ENCODE data around the gene DPP6. TPM values are rescaled to one million over a fixed set of nuclear protein-coding genes. Genes with fewer than 3 reads are reported as not detected.

DPP6 gene
- total RNA-seq, 2 experiments from 2014 or later, result not detected

DNA sequence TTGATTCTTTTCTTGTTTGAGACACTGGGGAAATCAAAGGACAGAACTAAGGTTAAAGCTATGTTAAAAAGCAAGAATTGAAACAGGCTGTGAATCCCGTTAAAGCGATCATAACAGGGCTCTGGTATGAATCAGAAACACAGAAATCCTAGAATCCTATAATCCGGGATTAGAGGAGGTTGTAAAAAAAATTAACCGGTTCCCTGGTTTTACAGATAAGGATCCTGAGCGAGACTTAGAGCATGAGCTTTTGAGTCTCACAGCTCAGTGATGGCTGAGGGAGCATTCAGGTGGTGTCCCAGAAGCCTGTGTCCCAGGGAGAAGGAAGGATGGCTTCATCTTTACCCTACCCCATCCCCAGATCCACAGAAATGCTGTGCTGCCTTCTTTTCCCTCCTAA lies 489.4 kb downstream of the DPP6 start:
- ChIA-PET CTCF (no interaction called here), POLR2A (no interaction called here)
- no peak overlapping the region for H3K27ac Mint-ChIP-seq
- no peak overlapping the region for H3K4me3 Mint-ChIP-seq
- H3K4me1 Mint-ChIP-seq (ENCODE audit: low read depth), result no peaks in the 10 kb centered on the region
- H3K27me3 Mint-ChIP-seq, result no peaks in the 10 kb centered on the region
- no peaks in the 10 kb centered on the region for H3K9me3 Mint-ChIP-seq
- DNase-seq, result no peak
- intact Hi-C loops (cut with micrococcal nuclease), result no loop called here
- H3K36me3 Mint-ChIP-seq, result no peaks in the 10 kb centered on the region

DNA sequence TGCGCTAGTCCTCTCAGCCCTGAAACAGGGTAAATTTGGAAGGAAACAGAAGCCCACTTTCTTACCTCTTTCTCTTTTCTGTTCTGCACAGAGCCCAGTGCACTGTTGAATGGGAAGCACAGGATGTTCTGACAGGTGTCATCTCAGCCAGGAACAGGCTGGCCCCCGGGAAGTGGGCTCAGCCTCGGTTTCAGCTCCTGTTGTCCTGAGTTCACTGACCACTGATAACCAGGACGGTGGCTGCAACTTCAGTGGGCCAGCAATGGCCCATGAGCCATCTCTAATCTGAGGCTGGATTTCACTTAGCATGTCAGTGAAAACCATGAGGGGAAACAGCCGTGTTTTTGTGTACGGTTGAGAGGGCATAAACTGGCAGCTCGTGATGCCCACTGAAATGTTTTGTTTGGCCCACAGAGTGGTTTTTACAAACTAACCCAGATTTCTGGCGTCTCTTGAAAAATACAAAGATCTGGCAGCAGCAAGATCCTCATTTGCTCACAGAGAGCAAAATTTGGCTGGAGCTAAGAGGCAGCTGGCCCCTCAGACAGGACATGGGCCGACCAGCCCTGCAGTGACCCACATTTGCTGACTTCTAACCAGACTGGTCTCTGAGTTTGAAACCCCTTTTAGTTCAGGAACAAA lies 494.9 kb downstream of the DPP6 start:
- H3K4me3 Mint-ChIP-seq, result no peak overlapping the region
- no peaks in the 10 kb centered on the region for H3K36me3 Mint-ChIP-seq
- no peaks in the 10 kb centered on the region for H3K4me1 Mint-ChIP-seq (ENCODE audit: low read depth)
- intact Hi-C loops (cut with micrococcal nuclease), result no loop called here
- H3K9me3 Mint-ChIP-seq, result no peaks in the 10 kb centered on the region
- no peak overlapping the region for H3K27ac Mint-ChIP-seq
- POLR2A ChIA-PET, result no interaction called here
- no peaks in the 10 kb centered on the region for H3K27me3 Mint-ChIP-seq
- DNase-seq, result no peak
- CTCF ChIA-PET, result no interaction called here

DNA sequence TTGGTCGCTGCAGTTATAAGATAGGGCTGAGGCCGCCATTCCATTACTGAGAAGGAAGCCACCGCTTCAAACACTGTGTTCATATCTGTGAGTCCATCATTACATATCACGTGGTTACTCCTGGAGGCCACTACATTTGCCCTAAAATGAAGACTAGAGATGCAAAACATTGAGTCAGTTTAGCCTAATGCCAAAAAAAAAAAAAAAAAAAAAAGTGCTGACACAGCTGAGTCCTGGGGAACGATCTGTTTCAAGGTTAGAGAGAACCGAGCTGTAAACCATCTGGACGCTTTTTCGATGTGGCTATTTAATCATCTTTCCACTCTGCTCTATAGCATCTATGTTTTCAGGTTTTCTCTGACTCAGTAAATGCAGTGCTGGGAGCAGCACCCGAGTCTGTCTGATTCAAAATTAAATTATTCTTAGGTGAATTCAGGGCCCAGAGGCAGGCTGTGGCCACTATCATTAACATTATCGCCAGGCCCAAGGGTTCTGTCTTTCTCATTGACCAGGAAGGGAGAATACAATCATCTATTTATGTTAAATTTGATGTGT lies 501.6 kb downstream of the DPP6 start:
- Mint-ChIP-seq H3K4me1 (ENCODE audit: low read depth) (no peaks in the 10 kb centered on the region), H3K36me3 (no peaks in the 10 kb centered on the region), H3K4me3 (no peak overlapping the region), H3K27me3 (no peaks in the 10 kb centered on the region), H3K9me3 (no peaks in the 10 kb centered on the region), H3K27ac (no peak overlapping the region)
- DNase-seq, result no peak
- ChIA-PET CTCF (no interaction called here), POLR2A (no interaction called here)
- intact Hi-C loops (cut with micrococcal nuclease), result no loop called here

DNA sequence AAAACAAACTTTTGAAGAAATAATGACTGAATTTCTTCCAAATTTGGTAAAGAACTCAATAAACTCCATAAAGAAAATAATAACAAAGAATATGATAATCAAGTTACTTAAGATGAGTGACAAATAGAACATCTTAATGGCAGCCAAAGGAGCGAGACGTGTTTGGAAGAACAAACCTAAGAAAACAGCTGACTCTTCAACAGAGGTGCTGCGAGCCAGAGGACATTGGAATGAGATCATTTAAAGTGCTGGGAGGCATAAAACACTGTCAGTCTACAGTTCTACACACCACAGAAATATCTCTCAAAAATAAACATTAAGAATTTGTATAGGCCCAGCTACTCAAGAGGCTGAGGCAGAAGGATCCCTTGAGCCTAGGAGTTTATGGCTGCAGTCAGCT lies 507.3 kb downstream of the DPP6 start:
- Mint-ChIP-seq H3K36me3 (no peaks in the 10 kb centered on the region), H3K27me3 (no peaks in the 10 kb centered on the region), H3K4me1 (ENCODE audit: low read depth) (no peaks in the 10 kb centered on the region), H3K4me3 (no peak overlapping the region), H3K9me3 (no peaks in the 10 kb centered on the region), H3K27ac (no peak overlapping the region)
- intact Hi-C loops (cut with micrococcal nuclease), result no loop called here
- ChIA-PET CTCF (no interaction called here), POLR2A (no interaction called here)
- DNase-seq, result no peak

DNA sequence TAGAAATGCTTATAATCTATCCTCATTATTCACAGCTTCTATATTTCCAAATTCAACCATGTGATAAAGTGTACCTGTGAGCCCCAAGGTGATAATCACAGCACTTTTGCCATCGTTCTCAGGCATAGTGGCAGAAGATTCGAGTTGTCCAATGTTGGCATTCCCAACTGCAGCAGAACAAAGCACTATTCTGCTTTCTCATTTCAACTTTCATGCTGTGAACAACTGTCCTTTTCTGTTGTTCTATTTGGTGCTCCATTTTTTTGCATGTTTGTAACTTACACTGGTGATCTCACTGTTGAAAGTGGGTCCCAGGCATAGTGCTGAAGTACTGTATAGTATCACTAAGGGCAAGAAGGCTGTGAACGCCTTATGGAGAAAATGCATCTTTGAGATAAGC lies 512.5 kb downstream of the DPP6 start:
- H3K36me3 Mint-ChIP-seq, result no peaks in the 10 kb centered on the region
- H3K27me3 Mint-ChIP-seq, result no peaks in the 10 kb centered on the region
- no peaks in the 10 kb centered on the region for H3K4me1 Mint-ChIP-seq (ENCODE audit: low read depth)
- ChIA-PET POLR2A (no interaction called here), CTCF (no interaction called here)
- intact Hi-C loops (cut with micrococcal nuclease), result no loop called here
- no peak overlapping the region for H3K4me3 Mint-ChIP-seq
- DNase-seq, result no peak
- H3K9me3 Mint-ChIP-seq, result peaks cover 2% of the 10 kb centered on the region
- H3K27ac Mint-ChIP-seq, result no peak overlapping the region

DNA sequence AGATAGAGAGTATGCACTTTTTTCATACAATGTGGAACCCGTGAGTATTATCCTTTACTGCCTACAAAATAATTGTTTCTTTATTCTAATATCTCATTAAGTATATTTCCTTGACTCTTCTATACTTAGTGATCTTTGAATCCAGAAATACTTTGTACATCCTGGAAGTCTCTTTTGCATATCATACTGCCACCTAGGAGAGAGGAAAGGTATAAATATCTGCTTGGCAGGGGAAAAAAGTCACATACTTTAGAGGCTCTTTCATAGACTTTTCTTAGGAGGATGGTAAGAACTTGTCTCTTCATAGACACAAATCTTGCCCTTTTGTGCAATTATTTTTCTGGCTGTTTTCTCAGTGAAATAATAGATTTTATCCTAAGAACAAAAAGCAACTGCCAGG lies 514.7 kb downstream of the DPP6 start:
- intact Hi-C loops (cut with micrococcal nuclease), result no loop called here
- POLR2A ChIA-PET, result no interaction called here
- Mint-ChIP-seq H3K27me3 (no peaks in the 10 kb centered on the region), H3K27ac (no peak overlapping the region), H3K36me3 (no peaks in the 10 kb centered on the region), H3K4me1 (ENCODE audit: low read depth) (no peaks in the 10 kb centered on the region), H3K4me3 (no peak overlapping the region), H3K9me3 (peaks cover 2% of the 10 kb centered on the region)
- CTCF ChIA-PET, result no interaction called here
- DNase-seq, result no peak

DNA sequence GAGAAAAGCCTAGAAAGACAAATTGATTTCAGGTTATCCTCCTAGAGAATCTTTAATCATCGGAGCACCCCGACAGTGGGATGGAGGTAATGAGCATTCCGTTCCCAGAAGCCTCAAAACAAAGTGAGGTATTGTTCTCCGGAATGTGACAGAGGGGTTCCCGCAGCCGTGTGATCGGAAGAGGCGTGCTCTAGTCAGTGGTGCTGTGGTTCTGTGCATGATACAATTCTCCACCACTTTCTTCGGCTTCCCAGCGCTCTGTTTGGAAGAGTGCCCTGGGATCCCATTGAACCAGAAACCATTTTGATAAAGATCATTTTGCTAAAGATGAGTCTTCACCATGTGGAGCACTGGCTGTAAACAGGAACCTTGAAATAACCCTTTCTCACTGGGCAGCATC lies 516.1 kb downstream of the DPP6 start:
- no peak overlapping the region for H3K4me3 Mint-ChIP-seq
- no peaks in the 10 kb centered on the region for H3K36me3 Mint-ChIP-seq
- no peaks in the 10 kb centered on the region for H3K27me3 Mint-ChIP-seq
- H3K27ac Mint-ChIP-seq, result no peak overlapping the region
- DNase-seq, result no peak
- no peaks in the 10 kb centered on the region for H3K4me1 Mint-ChIP-seq (ENCODE audit: low read depth)
- H3K9me3 Mint-ChIP-seq, result peaks cover 2% of the 10 kb centered on the region
- ChIA-PET POLR2A (no interaction called here), CTCF (no interaction called here)
- intact Hi-C loops (cut with micrococcal nuclease), result no loop called here

DNA sequence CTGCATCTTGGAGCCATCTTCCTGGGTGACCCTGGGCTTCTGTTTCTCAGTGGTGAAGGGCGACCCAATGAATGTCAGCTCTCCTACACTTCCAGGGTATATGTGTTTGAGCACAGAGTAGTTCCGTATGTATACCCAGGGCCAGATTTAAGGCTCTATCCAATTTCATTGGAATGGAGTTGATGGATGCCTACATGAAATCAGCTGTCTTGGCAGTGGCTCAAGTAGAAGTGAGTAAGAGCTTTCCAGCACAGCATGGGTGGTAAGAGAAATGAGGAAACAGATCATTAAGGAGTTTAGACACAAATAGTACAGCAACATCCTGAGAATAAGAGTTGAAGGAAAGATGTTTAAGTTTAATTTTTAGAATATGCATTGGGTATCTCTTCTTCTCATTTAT lies 517.7 kb downstream of the DPP6 start:
- ChIA-PET POLR2A (no interaction called here), CTCF (no interaction called here)
- intact Hi-C loops (cut with micrococcal nuclease), result no loop called here
- Mint-ChIP-seq H3K4me1 (ENCODE audit: low read depth) (no peaks in the 10 kb centered on the region), H3K4me3 (no peak overlapping the region), H3K36me3 (no peaks in the 10 kb centered on the region), H3K9me3 (peaks cover 2% of the 10 kb centered on the region), H3K27me3 (no peaks in the 10 kb centered on the region), H3K27ac (no peak overlapping the region)
- no peak for DNase-seq

DNA sequence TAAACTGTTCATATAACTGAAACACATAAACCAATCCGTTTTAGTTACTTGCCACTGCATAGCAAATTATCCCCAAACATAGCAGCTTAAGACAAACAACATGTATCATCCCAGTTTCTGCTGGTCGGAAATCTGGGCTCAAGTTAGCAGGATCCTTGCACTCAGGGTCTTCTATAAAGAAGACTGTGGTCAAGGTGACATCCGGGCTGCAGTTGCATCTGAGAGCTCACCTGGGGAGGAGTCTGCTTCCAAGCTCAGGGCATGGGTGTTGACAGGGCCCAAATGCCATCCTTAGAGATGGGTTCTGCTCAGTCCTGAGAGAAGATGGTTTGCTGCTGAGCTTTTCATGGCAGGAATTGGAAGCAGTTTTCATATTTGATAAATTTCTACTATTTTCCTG lies 519.6 kb downstream of the DPP6 start:
- H3K27ac Mint-ChIP-seq, result no peak overlapping the region
- H3K4me3 Mint-ChIP-seq, result no peak overlapping the region
- H3K9me3 Mint-ChIP-seq, result peaks cover 3% of the 10 kb centered on the region
- CTCF ChIA-PET, result no interaction called here
- H3K27me3 Mint-ChIP-seq, result no peaks in the 10 kb centered on the region
- POLR2A ChIA-PET, result no interaction called here
- intact Hi-C loops (cut with micrococcal nuclease), result no loop called here
- no peaks in the 10 kb centered on the region for H3K4me1 Mint-ChIP-seq (ENCODE audit: low read depth)
- no peak for DNase-seq
- no peaks in the 10 kb centered on the region for H3K36me3 Mint-ChIP-seq

DNA sequence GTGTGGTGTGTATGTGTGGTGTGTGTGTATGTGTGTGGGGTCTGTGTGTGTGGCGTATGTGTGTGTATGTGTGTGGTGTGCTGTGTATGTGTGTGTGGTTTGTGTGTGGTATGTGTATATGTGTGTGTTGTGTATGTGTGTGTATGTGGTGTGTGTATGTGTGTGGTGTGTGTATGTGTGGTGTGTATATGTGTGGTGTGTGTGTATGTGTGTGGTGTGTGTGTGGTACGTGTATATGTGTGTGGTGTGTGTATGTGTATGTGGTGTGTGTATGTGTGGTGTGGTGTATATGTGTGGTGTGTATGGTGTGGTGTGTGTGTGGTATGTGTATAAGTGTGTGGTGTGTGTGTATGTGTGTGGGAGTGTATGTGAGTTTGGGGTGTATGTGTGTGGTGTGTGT lies 522.0 kb downstream of the DPP6 start:
- no peak for DNase-seq
- CTCF ChIA-PET, result no interaction called here
- no peaks in the 10 kb centered on the region for H3K27me3 Mint-ChIP-seq

DNA sequence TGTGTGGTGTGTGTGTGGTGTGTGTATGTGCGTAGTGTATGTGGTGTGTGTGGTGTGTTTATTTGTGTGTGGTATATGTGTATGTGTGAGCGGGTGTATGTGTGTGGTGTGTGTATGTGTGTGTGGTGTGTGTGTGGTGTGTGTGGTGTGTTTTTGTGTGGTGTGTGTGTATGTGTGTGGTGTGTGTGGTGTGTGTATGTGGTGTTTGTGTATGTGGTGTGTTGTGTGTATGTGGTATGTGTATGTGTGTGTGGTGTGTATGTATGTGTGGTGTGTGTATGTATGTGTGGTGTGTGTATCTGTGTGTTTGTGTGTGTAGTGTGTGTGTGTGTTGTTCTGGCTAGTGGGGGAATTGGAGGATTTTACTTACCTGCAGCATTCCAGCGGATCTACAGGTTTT lies 523.3 kb downstream of the DPP6 start:
- Mint-ChIP-seq H3K27me3 (no peaks in the 10 kb centered on the region), H3K27ac (no peak overlapping the region), H3K4me1 (ENCODE audit: low read depth) (no peaks in the 10 kb centered on the region), H3K4me3 (no peak overlapping the region), H3K9me3 (peaks cover 5% of the 10 kb centered on the region), H3K36me3 (no peaks in the 10 kb centered on the region)
- ChIA-PET CTCF (no interaction called here), POLR2A (no interaction called here)
- no peak for DNase-seq
- intact Hi-C loops (cut with micrococcal nuclease), result no loop called here

More for the DNA sequence above, 522.0 kb downstream of the DPP6 start:
- no peaks in the 10 kb centered on the region for H3K4me1 Mint-ChIP-seq (ENCODE audit: low read depth)
- no peak overlapping the region for H3K27ac Mint-ChIP-seq
- H3K4me3 Mint-ChIP-seq, result no peak overlapping the region
- no peaks in the 10 kb centered on the region for H3K36me3 Mint-ChIP-seq
- intact Hi-C loops (cut with micrococcal nuclease), result no loop called here
- peaks cover 3% of the 10 kb centered on the region for H3K9me3 Mint-ChIP-seq
- POLR2A ChIA-PET, result no interaction called here

DNA sequence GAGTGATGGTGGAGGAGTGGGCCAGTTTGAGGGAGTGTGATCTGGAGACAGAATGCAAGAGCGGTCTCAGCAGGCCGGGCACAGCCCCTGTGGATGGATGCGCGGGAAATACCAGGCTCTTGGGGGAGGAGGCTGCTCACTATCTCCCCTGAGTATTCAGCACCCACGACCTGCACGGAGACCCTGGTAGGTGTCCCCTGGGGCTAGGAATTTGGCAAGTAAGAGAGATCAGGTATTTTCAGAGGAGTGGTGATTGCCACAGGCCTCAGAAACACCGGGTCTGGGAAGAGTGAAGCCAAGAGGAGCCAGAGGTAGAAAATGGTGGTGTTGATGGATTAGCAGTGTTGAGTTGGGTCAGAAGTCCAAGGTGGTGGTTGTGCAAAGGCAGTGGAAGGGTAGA lies 524.4 kb downstream of the DPP6 start:
- no peaks in the 10 kb centered on the region for H3K27me3 Mint-ChIP-seq
- ChIA-PET CTCF (interaction anchor here (0.6 kb wide), 1 partner anchor 127 kb away, joined by 3 read pairs; no protein-coding TSS in a partner anchor), POLR2A (no interaction called here)
- intact Hi-C loops (cut with micrococcal nuclease), result no loop called here
- no peak for DNase-seq
- no peaks in the 10 kb centered on the region for H3K4me1 Mint-ChIP-seq (ENCODE audit: low read depth)
- peaks cover 5% of the 10 kb centered on the region for H3K9me3 Mint-ChIP-seq
- no peak overlapping the region for H3K27ac Mint-ChIP-seq
- H3K4me3 Mint-ChIP-seq, result no peak overlapping the region
- H3K36me3 Mint-ChIP-seq, result no peaks in the 10 kb centered on the region

DNA sequence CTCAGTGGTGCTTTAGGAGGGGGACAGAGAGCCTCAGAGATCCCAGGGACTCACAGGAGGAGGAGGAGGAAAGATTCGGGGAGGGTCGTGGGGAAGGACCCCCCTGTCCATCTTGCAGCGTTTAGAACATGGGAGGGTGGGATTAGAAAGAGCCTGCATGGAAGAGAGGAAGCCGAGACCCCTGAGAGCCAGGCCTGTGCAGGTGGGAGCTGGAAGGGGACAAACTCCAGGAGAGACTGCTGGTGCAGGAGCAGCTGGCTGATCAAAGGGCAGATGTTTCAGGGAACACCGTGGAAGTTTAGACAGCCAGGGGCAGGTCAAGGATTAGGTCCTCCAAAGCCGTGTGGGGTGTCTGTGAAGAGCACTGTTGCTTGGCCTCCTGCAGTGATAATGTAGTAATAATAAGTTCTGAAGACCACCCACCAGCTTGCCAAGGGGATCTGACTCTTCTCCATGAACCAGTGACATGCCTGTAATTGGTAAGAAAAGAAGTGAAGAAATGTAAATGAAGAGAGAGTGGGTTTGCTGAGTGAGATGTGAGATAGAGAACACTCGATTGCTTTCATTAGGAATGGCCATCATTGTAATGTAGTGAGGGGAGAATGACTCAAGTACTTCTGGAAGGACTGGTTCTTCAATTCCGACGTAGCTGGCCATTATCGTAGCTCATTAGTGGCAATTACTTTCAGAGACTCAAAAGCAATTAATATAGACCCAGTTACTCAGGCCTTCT lies 525.1 kb downstream of the DPP6 start:
- ChIA-PET POLR2A (no interaction called here), CTCF (interaction anchor here (0.6 kb wide), 1 partner anchor 126 kb away, joined by 3 read pairs; no protein-coding TSS in a partner anchor)
- Mint-ChIP-seq H3K4me1 (ENCODE audit: low read depth) (no peaks in the 10 kb centered on the region), H3K27me3 (no peaks in the 10 kb centered on the region), H3K36me3 (no peaks in the 10 kb centered on the region), H3K27ac (no peak overlapping the region), H3K4me3 (no peak overlapping the region), H3K9me3 (peaks cover 5% of the 10 kb centered on the region)
- intact Hi-C loops (cut with micrococcal nuclease), result no loop called here
- no peak for DNase-seq
